ENCODE results near the gene INSL3. TPM values are rescaled to one million over a fixed set of nuclear protein-coding genes. Genes with fewer than 3 reads are reported as not detected.

The INSL3 gene
- total RNA-seq, 1 donor from 2014 or later = not detected

DNA sequence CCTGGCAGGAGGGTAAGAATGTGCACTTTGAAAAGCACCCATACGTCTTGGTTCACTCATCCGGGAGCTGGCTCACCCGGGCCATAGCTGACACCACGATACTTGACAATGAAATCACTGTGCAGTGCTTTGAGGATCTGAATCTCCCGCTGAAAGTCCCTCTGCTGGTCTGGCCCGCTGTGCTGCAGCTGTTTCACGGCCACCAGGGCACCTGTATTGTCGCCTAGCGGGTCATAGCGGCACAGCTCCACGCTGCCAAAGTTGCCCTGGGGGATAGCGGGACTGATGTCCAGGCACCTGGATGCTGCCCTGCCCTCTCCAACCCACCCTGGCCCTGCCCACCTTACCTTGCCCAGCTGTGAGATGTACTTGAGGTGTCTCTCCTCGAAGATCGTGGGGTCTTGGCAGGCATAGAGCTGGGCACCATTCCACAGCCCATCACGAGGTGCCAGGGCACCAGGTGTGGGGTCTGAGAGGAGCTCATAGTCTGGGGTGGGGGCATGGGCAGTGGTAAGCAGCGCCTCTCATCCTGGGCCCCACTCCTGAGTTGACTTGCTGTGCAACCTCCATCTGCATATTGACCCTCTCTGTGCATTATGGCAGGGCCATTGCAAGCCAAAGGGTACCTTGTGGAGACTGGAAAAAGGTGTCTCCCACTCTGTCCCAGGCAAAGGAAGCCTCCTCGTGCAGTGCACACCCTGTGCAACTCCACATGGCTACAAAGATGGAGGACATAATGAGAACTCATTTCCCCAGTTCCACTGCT is 11.3 kb upstream of the INSL3 start:
- Histone ChIP-seq H3K4me3 (no peak overlapping the region), H3K36me3 (no peaks in the 10 kb centered on the region), H3K27me3 (no peaks in the 10 kb centered on the region), H3K9me3 (no peaks in the 10 kb centered on the region), H3K27ac (no peak overlapping the region), H3K4me1 (peaks cover 7% of the 10 kb centered on the region)
- intact Hi-C loops (cut with DNase I) = no loop called here
- TF ChIP-seq POLR2AphosphoS5 (IDR thresholded peaks at IDR 0.05; ENCODE audit: insufficient read depth in 1 of 2, low read depth in 1 of 2) (no peak), POLR2A (IDR thresholded peaks at IDR 0.05) (no peak), CTCF (IDR thresholded peaks at IDR 0.05) (no peak)
- no peak for DNase-seq (ENCODE audit: extremely low spot score in 2 of 2)

- intact Hi-C loops (cut with DNase I) = no loop called here
- Histone ChIP-seq H3K36me3 (no peaks in the 10 kb centered on the region), H3K4me1 (peaks cover 7% of the 10 kb centered on the region), H3K27me3 (no peaks in the 10 kb centered on the region), H3K27ac (no peak overlapping the region), H3K4me3 (peak overlapping the region in 1 of 2 donors; percentile 20), H3K9me3 (no peaks in the 10 kb centered on the region)
- no peak for TF ChIP-seq POLR2AphosphoS5 (IDR thresholded peaks at IDR 0.05; ENCODE audit: insufficient read depth in 1 of 2, low read depth in 1 of 2)
- TF ChIP-seq CTCF (IDR thresholded peaks at IDR 0.05) = no peak
- no peak for TF ChIP-seq POLR2A (IDR thresholded peaks at IDR 0.05)
- no peak for DNase-seq (ENCODE audit: extremely low spot score in 2 of 2)
These were observed 10.1 kb upstream of the INSL3 start for GRCh38 chr19:17831419-17831888.

GRCh38 chr19:17830567-17831418 is 9.5 kb upstream of the INSL3 start:
- H3K4me1 ChIP-seq = peaks cover 7% of the 10 kb centered on the region
- DNase-seq (ENCODE audit: extremely low spot score in 2 of 2) = no peak
- H3K27ac ChIP-seq = no peak overlapping the region
- intact Hi-C loops (cut with DNase I) = no loop called here
- no peaks in the 10 kb centered on the region for H3K36me3 ChIP-seq
- H3K4me3 ChIP-seq = peak overlapping the region; percentile 3 to 20
- H3K9me3 ChIP-seq = no peaks in the 10 kb centered on the region
- TF ChIP-seq POLR2AphosphoS5 (IDR thresholded peaks at IDR 0.05; ENCODE audit: insufficient read depth in 1 of 2, low read depth in 1 of 2) (no peak), POLR2A (IDR thresholded peaks at IDR 0.05) (no peak), CTCF (IDR thresholded peaks at IDR 0.05) (no peak)
- no peaks in the 10 kb centered on the region for H3K27me3 ChIP-seq

DNA sequence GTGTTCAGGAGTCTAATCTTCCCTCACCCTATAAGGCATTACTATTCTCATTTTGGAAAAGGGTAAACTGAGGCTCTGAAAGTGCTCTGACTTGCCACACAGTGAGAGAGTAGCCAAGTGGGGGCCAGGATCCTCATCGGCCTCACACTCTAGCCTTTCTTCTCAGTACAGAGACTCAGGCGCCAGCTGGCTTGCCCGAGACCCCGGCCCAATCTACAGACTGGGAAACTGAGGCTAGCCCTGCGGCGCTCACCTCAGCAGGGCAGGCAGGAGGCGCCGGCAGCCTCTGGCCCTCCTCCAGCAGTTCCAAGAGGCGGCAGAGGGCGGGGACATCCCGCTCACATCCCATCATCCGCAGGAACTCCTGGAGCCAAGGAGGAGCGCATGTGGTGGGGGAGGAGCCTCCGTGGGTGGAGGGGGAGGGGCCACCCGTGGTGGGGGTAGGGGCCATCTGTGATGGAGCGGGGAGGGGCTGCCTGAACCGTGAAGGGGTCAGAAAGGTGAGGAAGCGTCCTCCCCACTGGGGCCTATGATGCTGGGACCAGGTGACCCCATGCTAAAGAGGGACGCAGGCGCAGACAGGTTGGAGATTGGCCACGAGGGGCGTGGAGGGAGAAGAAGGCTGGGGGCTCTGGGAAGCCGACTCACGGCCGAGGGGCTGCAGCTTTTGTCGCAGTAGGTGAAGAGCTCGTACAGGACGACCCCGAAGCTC is 8.7 kb upstream of the INSL3 start:
- Histone ChIP-seq H3K36me3 (no peaks in the 10 kb centered on the region), H3K9me3 (no peaks in the 10 kb centered on the region), H3K27me3 (no peaks in the 10 kb centered on the region), H3K27ac (no peak overlapping the region), H3K4me1 (peaks cover 7% of the 10 kb centered on the region), H3K4me3 (peak overlapping the region in 1 of 2 donors; percentile 3)
- intact Hi-C loops (cut with DNase I) = no loop called here
- no peak for TF ChIP-seq POLR2A (IDR thresholded peaks at IDR 0.05)
- TF ChIP-seq POLR2AphosphoS5 (IDR thresholded peaks at IDR 0.05; ENCODE audit: insufficient read depth in 1 of 2, low read depth in 1 of 2) = no peak
- no peak for TF ChIP-seq CTCF (IDR thresholded peaks at IDR 0.05)
- DNase-seq (ENCODE audit: extremely low spot score in 2 of 2) = no peak
